ENCODE results near the gene IPO4.
"Not testable (repeated sequence)": the region's sequence is repeated elsewhere in the genome, so short reads cannot be mapped to it uniquely, and the experiment has no call there.

IPO4 gene

GRCh38 chr14:24216345-24216699, 27.7 kb upstream of the IPO4 start:
- no peak for DNase-seq

- peak; percentile 82 to 87 for DNase-seq
These were observed 27.1 kb upstream of the IPO4 start, which contains the start of gene MDP1 for GRCh38 chr14:24215495-24216344. Gene MDP1, minus strand, starts transcription at chr14:24216066. Its CDS starts 111 bp downstream, at chr14:24215955.

GRCh38 chr14:24213866-24214662, 25.4 kb upstream of the IPO4 start:
- no peak for DNase-seq

- DNase-seq: peak; percentile 97 to 98
These were observed 24.6 kb upstream of the IPO4 start, which contains the start of gene CHMP4A for GRCh38 chr14:24212924-24213865. Gene CHMP4A, minus strand, starts transcription at chr14:24213488. Its CDS starts 49 bp downstream, at chr14:24213439.

GRCh38 chr14:24211311-24211710, 22.7 kb upstream of the IPO4 start:
- DNase-seq: no peak

GRCh38 chr14:24207625-24208024, 19.0 kb upstream of the IPO4 start:
- DNase-seq: no peak

- no peak for DNase-seq
These were observed 18.5 kb upstream of the IPO4 start for GRCh38 chr14:24207104-24207551.

GRCh38 chr14:24206260-24207103, 17.9 kb upstream of the IPO4 start:
- DNase-seq: no peak

GRCh38 chr14:24204163-24205146, 15.8 kb upstream of the IPO4 start:
- no peak for DNase-seq

GRCh38 chr14:24203249-24203886, 14.8 kb upstream of the IPO4 start:
- DNase-seq: not testable (repeated sequence)

- DNase-seq: not testable (repeated sequence)
These were observed 13.9 kb upstream of the IPO4 start for GRCh38 chr14:24202538-24202937.

- no peak for DNase-seq
These were observed 10.4 kb upstream of the IPO4 start for GRCh38 chr14:24198814-24199524.

- DNase-seq: no peak
These were observed 8.4 kb upstream of the IPO4 start for GRCh38 chr14:24197056-24197450.

- DNase-seq: no peak
These were observed 7.7 kb upstream of the IPO4 start for GRCh38 chr14:24196071-24197055.

GRCh38 chr14:24195186-24196070, 6.8 kb upstream of the IPO4 start, which contains the start of gene TM9SF1:
Gene TM9SF1, minus strand, starts transcription at chr14:24195441. Its CDS starts 422 bp downstream, at chr14:24195019.
- DNase-seq: peak; percentile 84 to 86

- no peak for DNase-seq
These were observed 6.2 kb upstream of the IPO4 start for GRCh38 chr14:24194873-24195185.

Data from activated CD4-positive, alpha-beta T cell treated with anti-CD3 and anti-CD28 coated beads, Interleukin-2, amount 50 U/mL, for 48 hours (primary cell).